RWPE2 (cell line): ENCODE measurements around the gene CRADD.

Source experiments
- ATAC-seq: fragments of 200-7000 bp; cut with Tn5 transposase; 3 replicates; pipeline ENCODE4 v1.9.1; 2021; ENCODE audit warnings: low read depth
- DNase-seq: peaks from one replicate; pipeline ENCODE4 v3.0.0-alpha.2; 2020; ENCODE audit warnings: low spot score
- H3K27ac ChIP-seq: fragments of 450-650 bp; 2 replicates; pipeline ENCODE4 v1.5.1; 2017; ENCODE audit warnings: mild to moderate bottlenecking; ENCODE audit not compliant: poor library complexity, severe bottlenecking
- H3K27me3 ChIP-seq: fragments of 250-450 bp; sonication (Bioruptor Pico); 2 replicates; pipeline ENCODE4 v1.5.1; 2021; ENCODE audit warnings: mild to moderate bottlenecking, moderate library complexity; ENCODE audit not compliant: insufficient read depth, poor library complexity, severe bottlenecking
- H3K36me3 ChIP-seq: fragments of 250-450 bp; sonication (Bioruptor Pico); 2 replicates; pipeline ENCODE4 v1.5.1; 2020; ENCODE audit warnings: low read depth, mild to moderate bottlenecking, moderate library complexity
- H3K4me1 ChIP-seq: fragments of 250-450 bp; sonication (Bioruptor Pico); 2 replicates; pipeline ENCODE4 v1.5.1; 2021; ENCODE audit warnings: mild to moderate bottlenecking, moderate library complexity; ENCODE audit not compliant: insufficient read depth, poor library complexity, severe bottlenecking
- H3K4me3 ChIP-seq: fragments of 250-450 bp; sonication (Bioruptor Pico); 2 replicates; pipeline ENCODE4 v1.5.1; 2021; ENCODE audit warnings: mild to moderate bottlenecking, moderate library complexity; ENCODE audit not compliant: severe bottlenecking
- H3K9me3 ChIP-seq: fragments of 250-450 bp; sonication (Bioruptor Pico); 2 replicates; pipeline ENCODE4 v1.5.1; 2021; ENCODE audit warnings: mild to moderate bottlenecking, moderate library complexity; ENCODE audit not compliant: severe bottlenecking
- CTCF ChIP-seq: fragments of 450-650 bp; IDR thresholded peaks from one replicate; pipeline ENCODE4 v1.5.1; 2017; ENCODE audit warnings: mild to moderate bottlenecking, moderate library complexity; ENCODE audit not compliant: poor library complexity, severe bottlenecking

Gene CRADD

GRCh38 chr12:93839064-93839463 is 161.9 kb downstream of the CRADD start:
- Histone ChIP-seq H3K4me3 (no peak overlapping the region), H3K36me3 (no peaks in the 10 kb centered on the region), H3K9me3 (no peaks in the 10 kb centered on the region), H3K27ac (no peak overlapping the region), H3K27me3 (no peaks in the 10 kb centered on the region), H3K4me1 (no peaks in the 10 kb centered on the region)
- TF ChIP-seq CTCF = peak; percentile 40
- ATAC-seq (peak; percentile 40; the same call in 1 of the 3 replicates), DNase-seq (no peak)

GRCh38 chr12:93841671-93842070 is 164.5 kb downstream of the CRADD start:
- Histone ChIP-seq H3K9me3 (no peaks in the 10 kb centered on the region), H3K4me3 (no peak overlapping the region), H3K27me3 (no peaks in the 10 kb centered on the region), H3K36me3 (no peaks in the 10 kb centered on the region), H3K4me1 (no peaks in the 10 kb centered on the region), H3K27ac (no peak overlapping the region)
- no peak for DNase-seq
- no peak for ATAC-seq
- no peak for TF ChIP-seq CTCF

GRCh38 chr12:93844164-93844784 is 167.1 kb downstream of the CRADD start:
- no peak for TF ChIP-seq CTCF
- no peaks in the 10 kb centered on the region for H3K27me3 ChIP-seq

GRCh38 chr12:93846936-93847516 is 169.9 kb downstream of the CRADD start:
- ATAC-seq (no peak), DNase-seq (no peak)
- Histone ChIP-seq H3K4me1 (no peaks in the 10 kb centered on the region), H3K4me3 (no peak overlapping the region), H3K27me3 (no peaks in the 10 kb centered on the region), H3K9me3 (no peaks in the 10 kb centered on the region), H3K36me3 (no peaks in the 10 kb centered on the region), H3K27ac (no peak overlapping the region)
- TF ChIP-seq CTCF = no peak

More at GRCh38 chr12:93844164-93844784, 167.1 kb downstream of the CRADD start:
- H3K4me1 ChIP-seq = no peaks in the 10 kb centered on the region
- no peaks in the 10 kb centered on the region for H3K9me3 ChIP-seq
- no peak for ATAC-seq
- H3K4me3 ChIP-seq = no peak overlapping the region
- no peak overlapping the region for H3K27ac ChIP-seq
- no peak for DNase-seq
- H3K36me3 ChIP-seq = no peaks in the 10 kb centered on the region
